ENCODE data around the gene ALDH5A1.

Gene ALDH5A1

DNA sequence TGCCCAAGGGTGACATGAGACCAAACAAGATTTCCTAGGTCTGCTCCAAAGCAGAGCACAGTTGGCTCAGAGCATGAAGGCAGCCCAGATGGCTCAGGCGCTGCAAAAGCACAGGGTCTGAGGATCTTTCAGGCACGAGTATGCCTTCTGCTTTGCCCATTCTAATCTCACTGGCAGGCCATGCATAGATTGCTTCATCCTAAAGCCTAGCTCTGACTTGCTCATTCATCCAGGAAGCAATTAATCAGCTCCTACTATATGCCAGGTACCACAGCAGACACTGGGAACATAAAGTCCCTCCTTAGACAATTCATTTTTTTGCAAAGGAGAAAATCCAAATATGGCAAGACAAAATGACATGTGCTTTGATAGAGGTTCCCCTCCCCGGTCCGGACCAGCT lies 36.6 kb upstream of the ALDH5A1 start:
- Histone ChIP-seq H3K27ac (ENCODE audit: extremely low read depth, low read depth, low read length) (no peak overlapping the region), H3K4me3 (ENCODE audit: low read depth, low read length) (no peak overlapping the region), H3K4me1 (ENCODE audit: control insufficient read depth, insufficient read depth, low read length) (no peaks in the 10 kb centered on the region), H3K36me3 (ENCODE audit: control insufficient read depth in 2 of 2, insufficient read depth in 1 of 2, low read length in 2 of 2) (no peaks in the 10 kb centered on the region), H3K9me3 (ENCODE audit: control insufficient read depth, insufficient read depth, low read depth, low read length) (no peaks in the 10 kb centered on the region)
- no peak for TF ChIP-seq ZNF24 (tag by site-specific recombination; IDR thresholded peaks at IDR 0.05)
- TF ChIP-seq ZNF529 (tag by site-specific recombination; IDR thresholded peaks at IDR 0.05; ENCODE audit: insufficient replicate concordance): no peak
- no peak for TF ChIP-seq ZFP41 (tag by site-specific recombination; IDR thresholded peaks at IDR 0.05; ENCODE audit: borderline replicate concordance)
- TF ChIP-seq ZNF146 (tag by site-specific recombination; IDR thresholded peaks at IDR 0.05): no peak
- TF ChIP-seq REST (tag by site-specific recombination; IDR thresholded peaks at IDR 0.05): no peak
- no peak for TF ChIP-seq MZF1 (tag by site-specific recombination; IDR thresholded peaks at IDR 0.05; ENCODE audit: borderline replicate concordance)
- TF ChIP-seq ZNF791 (tag by site-specific recombination; IDR thresholded peaks at IDR 0.05): no peak
- TF ChIP-seq SETDB1 (IDR thresholded peaks at IDR 0.05; ENCODE audit: insufficient read length, low read length): no peak
- CTCF ChIA-PET: interaction anchor here (1.3 kb wide), 1 partner anchor 36 kb away, joined by 4 read pairs; no protein-coding TSS in a partner anchor
- POLR2A ChIA-PET: no interaction called here

- TF ChIP-seq, protein P1, sequence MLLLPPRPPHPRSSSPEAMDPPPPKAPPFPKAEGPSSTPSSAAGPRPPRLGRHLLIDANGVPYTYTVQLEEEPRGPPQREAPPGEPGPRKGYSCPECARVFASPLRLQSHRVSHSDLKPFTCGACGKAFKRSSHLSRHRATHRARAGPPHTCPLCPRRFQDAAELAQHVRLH (tag by site-specific recombination; IDR thresholded peaks at IDR 0.05): no peak
- TF ChIP-seq ZNF184 (tag by site-specific recombination; IDR thresholded peaks at IDR 0.05) (no peak), ZNF311 (tag by site-specific recombination; IDR thresholded peaks at IDR 0.05; ENCODE audit: borderline replicate concordance) (no peak), ZNF791 (tag by site-specific recombination; IDR thresholded peaks at IDR 0.05) (no peak), ZNF621 (tag by site-specific recombination; IDR thresholded peaks at IDR 0.05) (no peak), ZNF24 (tag by site-specific recombination; IDR thresholded peaks at IDR 0.05) (no peak), SP2 (tag by site-specific recombination; IDR thresholded peaks at IDR 0.05) (no peak), ZBTB10 (tag by site-specific recombination; IDR thresholded peaks at IDR 0.05) (no peak), ZNF146 (tag by site-specific recombination; IDR thresholded peaks at IDR 0.05) (no peak), ZNF701 (tag by site-specific recombination; IDR thresholded peaks at IDR 0.05) (no peak), ZFP3 (tag by site-specific recombination; IDR thresholded peaks at IDR 0.05; ENCODE audit: low read depth) (no peak)
- POLR2A ChIA-PET: no interaction called here
- H3K9me3 ChIP-seq (ENCODE audit: control insufficient read depth, insufficient read depth, low read depth, low read length): no peaks in the 10 kb centered on the region
- H3K36me3 ChIP-seq (ENCODE audit: control insufficient read depth in 2 of 2, insufficient read depth in 1 of 2, low read length in 2 of 2): no peaks in the 10 kb centered on the region
- H3K27ac ChIP-seq (ENCODE audit: extremely low read depth, low read depth, low read length): no peak overlapping the region
- no peak overlapping the region for H3K4me3 ChIP-seq (ENCODE audit: low read depth, low read length)
- CTCF ChIA-PET: interaction anchor here (1.0 to 1.3 kb wide), 2 partner anchors 28 to 35 kb away, joined by 3 to 4 read pairs; no protein-coding TSS in a partner anchor
- H3K4me1 ChIP-seq (ENCODE audit: control insufficient read depth, insufficient read depth, low read length): no peaks in the 10 kb centered on the region
Measured at GRCh38 chr6:24458941-24459340, 35.8 kb upstream of the ALDH5A1 start.

Measured in HEK293 (cell line).